ENCODE results near the gene PPP2R2B.

PPP2R2B gene

DNA sequence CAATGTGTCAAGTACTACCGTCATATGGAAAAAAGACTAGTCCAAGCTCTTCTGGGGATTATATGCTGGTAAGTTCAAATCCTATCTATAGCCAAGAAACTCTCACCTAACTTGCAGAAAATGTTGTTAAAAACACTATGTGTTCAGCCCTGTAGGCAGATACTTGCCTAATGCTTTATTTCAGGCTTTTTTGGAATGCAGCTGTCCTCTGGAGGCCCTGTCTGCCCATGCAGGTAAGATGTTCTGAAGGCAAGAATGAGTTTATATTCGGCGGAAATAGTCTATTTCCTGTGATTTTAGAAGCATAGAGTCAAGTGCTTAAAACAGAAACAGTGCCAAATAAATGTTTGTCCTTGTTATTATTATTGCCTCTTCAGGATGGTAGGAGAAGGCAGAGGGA lies 34.3 kb upstream of the PPP2R2B start:
- Histone ChIP-seq H3K9me3 (replicated peaks; ENCODE audit: insufficient read depth, low read length) (no peaks in the 10 kb centered on the region), H3K4me1 (ENCODE audit: low read length) (no peaks in the 10 kb centered on the region), H4K20me1 (ENCODE audit: insufficient read depth, low read length) (no peaks in the 10 kb centered on the region), H3K4me3 (ENCODE audit: low read length) (no peak overlapping the region), H3F3A (ENCODE audit: insufficient read depth, low read length) (no peaks in the 10 kb centered on the region), H3K79me2 (ENCODE audit: low read length) (no peaks in the 10 kb centered on the region), H3K4me2 (ENCODE audit: low read depth, low read length) (no peak overlapping the region), H3K27me3 (replicated peaks; ENCODE audit: insufficient read depth, low read length) (no peaks in the 10 kb centered on the region), H3K9ac (ENCODE audit: low read length) (no peak overlapping the region), H2AFZ (ENCODE audit: low read length) (no peak overlapping the region), H3K27ac (ENCODE audit: low read length) (no peak overlapping the region), H3K9me2 (replicated peaks; ENCODE audit: insufficient read depth, low read length) (no peaks in the 10 kb centered on the region), H3K36me3 (replicated peaks; ENCODE audit: insufficient read depth, low read length) (no peaks in the 10 kb centered on the region)
- DNase-seq = no peak
- no peak for TF ChIP-seq EZH2phosphoT487 (IDR thresholded peaks at IDR 0.05; ENCODE audit: low read length)
- no peak for TF ChIP-seq CTCF (IDR thresholded peaks at IDR 0.05; ENCODE audit: low read length)
- TF ChIP-seq EZH2 (optimal IDR thresholded peaks at IDR 0.05; ENCODE audit: low read depth, low read length) = no peak

- Histone ChIP-seq H2AFZ (ENCODE audit: low read length) (no peak overlapping the region), H4K20me1 (ENCODE audit: insufficient read depth, low read length) (no peaks in the 10 kb centered on the region), H3K27me3 (replicated peaks; ENCODE audit: insufficient read depth, low read length) (no peaks in the 10 kb centered on the region), H3F3A (ENCODE audit: insufficient read depth, low read length) (no peaks in the 10 kb centered on the region), H3K9ac (ENCODE audit: low read length) (no peak overlapping the region), H3K4me3 (ENCODE audit: low read length) (no peak overlapping the region), H3K4me1 (ENCODE audit: low read length) (no peaks in the 10 kb centered on the region), H3K79me2 (ENCODE audit: low read length) (no peaks in the 10 kb centered on the region), H3K9me3 (replicated peaks; ENCODE audit: insufficient read depth, low read length) (no peaks in the 10 kb centered on the region), H3K4me2 (ENCODE audit: low read depth, low read length) (no peak overlapping the region), H3K9me2 (replicated peaks; ENCODE audit: insufficient read depth, low read length) (no peaks in the 10 kb centered on the region), H3K36me3 (replicated peaks; ENCODE audit: insufficient read depth, low read length) (no peaks in the 10 kb centered on the region), H3K27ac (ENCODE audit: low read length) (no peak overlapping the region)
- TF ChIP-seq CTCF (IDR thresholded peaks at IDR 0.05; ENCODE audit: low read length) (no peak), EZH2phosphoT487 (IDR thresholded peaks at IDR 0.05; ENCODE audit: low read length) (no peak), EZH2 (optimal IDR thresholded peaks at IDR 0.05; ENCODE audit: low read depth, low read length) (no peak)
- DNase-seq = no peak
These were observed 31.7 kb upstream of the PPP2R2B start for GRCh38 chr5:146910239-146910638.

- no peaks in the 10 kb centered on the region for H3K27me3 ChIP-seq (replicated peaks; ENCODE audit: insufficient read depth, low read length)
- H2AFZ ChIP-seq (ENCODE audit: low read length) = no peak overlapping the region
- no peak for DNase-seq
- H3K36me3 ChIP-seq (replicated peaks; ENCODE audit: insufficient read depth, low read length) = no peaks in the 10 kb centered on the region
- no peak overlapping the region for H3K4me3 ChIP-seq (ENCODE audit: low read length)
- H3K9me2 ChIP-seq (replicated peaks; ENCODE audit: insufficient read depth, low read length) = no peaks in the 10 kb centered on the region
- no peak for TF ChIP-seq CTCF (IDR thresholded peaks at IDR 0.05; ENCODE audit: low read length)
- H4K20me1 ChIP-seq (ENCODE audit: insufficient read depth, low read length) = no peaks in the 10 kb centered on the region
- H3K4me2 ChIP-seq (ENCODE audit: low read depth, low read length) = no peak overlapping the region
- no peaks in the 10 kb centered on the region for H3F3A ChIP-seq (ENCODE audit: insufficient read depth, low read length)
- H3K9ac ChIP-seq (ENCODE audit: low read length) = no peak overlapping the region
- no peaks in the 10 kb centered on the region for H3K9me3 ChIP-seq (replicated peaks; ENCODE audit: insufficient read depth, low read length)
- H3K79me2 ChIP-seq (ENCODE audit: low read length) = no peaks in the 10 kb centered on the region
- H3K4me1 ChIP-seq (ENCODE audit: low read length) = no peaks in the 10 kb centered on the region
- no peak overlapping the region for H3K27ac ChIP-seq (ENCODE audit: low read length)
These were observed 30.9 kb upstream of the PPP2R2B start for GRCh38 chr5:146909255-146910068.
